ENCODE measurements around the gene ARHGAP24.

DNA sequence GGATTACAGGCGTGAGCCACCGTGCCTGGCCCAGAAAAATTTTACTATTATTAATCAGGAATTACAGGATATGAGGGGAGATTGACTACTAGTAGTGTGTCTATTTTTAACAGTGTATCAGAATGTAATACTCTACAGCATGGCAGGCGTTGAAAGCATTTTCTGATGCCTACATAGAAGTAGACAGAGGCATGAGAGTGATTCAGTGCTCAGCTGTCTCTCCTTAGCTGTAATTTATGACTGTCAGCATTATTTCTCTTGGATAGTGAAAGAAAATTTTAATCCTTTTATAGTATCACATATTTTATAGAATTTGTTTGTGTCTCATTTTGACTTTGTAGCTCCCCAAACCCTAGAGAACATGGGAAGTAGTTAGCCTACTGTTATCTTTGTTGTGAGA is 20.7 kb downstream of the ARHGAP24 start:
- TF ChIP-seq CTCF (IDR thresholded peaks at IDR 0.05): no peak
- TF ChIP-seq TP53 (CRISPR knock-in tag; IDR thresholded peaks at IDR 0.05): no peak
- no peak for TF ChIP-seq NR2C2 (CRISPR knock-in tag; IDR thresholded peaks at IDR 0.05)
- TF ChIP-seq NR1H2 (CRISPR knock-in tag; IDR thresholded peaks at IDR 0.05): no peak
